ENCODE results near the gene METTL26. TPM values are rescaled to one million over a fixed set of nuclear protein-coding genes. Genes with fewer than 3 reads are reported as not detected.

METTL26 gene
- total RNA-seq, 4 donors from 2014 or later: 32.6 to 91.8 (median 86.7) TPM

GRCh38 chr16:590815-591200 is 45.3 kb downstream of the METTL26 start:
- TF ChIP-seq POLR2A (IDR thresholded peaks at IDR 0.05) (no peak), CTCF (IDR thresholded peaks at IDR 0.05) (no peak), POLR2AphosphoS5 (IDR thresholded peaks at IDR 0.05) (no peak), EP300 (IDR thresholded peaks at IDR 0.05; ENCODE audit: low read depth) (no peak)
- intact Hi-C loops (cut with DNase I; ENCODE audit: low total_unique reads): no loop called here
- Histone ChIP-seq H3K4me3 (peak overlapping the region; percentile 79 to 97 (median 92)), H3K9me3 (no peaks in the 10 kb centered on the region), H3K36me3 (no peaks in the 10 kb centered on the region), H3K4me1 (peaks cover 30 to 64% (median 52%) of the 10 kb centered on the region in 4 donors), H3K27me3 (no peaks in the 10 kb centered on the region), H3K27ac (peak overlapping the region; percentile 92 to 93 (median 92))
- no peak for DNase-seq
- 32% methylated on average over 10 of the region's 10 CpGs; no CpG with 5 or more reads in 1 of the 2 donors for WGBS, 2 donors (ENCODE audit: low coverage in 1 of 2)
- in situ Hi-C loops (cut with MboI; ENCODE audit: low pct_ligation_motif_present in 1 of 4, low pct_unique_long_range_greater_than_20kb in 1 of 4, low sequenced_read_pairs in 3 of 4): no loop called here

GRCh38 chr16:590188-590814 is 45.8 kb downstream of the METTL26 start:
- no peak for DNase-seq

GRCh38 chr16:589658-590187 is 46.4 kb downstream of the METTL26 start, which contains the start of gene RAB40C:
RAB40C (plus strand) TSS chr16:590066; CDS start chr16:590292, 226 bp downstream.
- Histone ChIP-seq H3K36me3 (no peaks in the 10 kb centered on the region), H3K9me3 (no peaks in the 10 kb centered on the region), H3K27me3 (no peaks in the 10 kb centered on the region), H3K27ac (peak within 1 kb of the TSS; percentile 96 to 98 (median 97)), H3K4me1 (peaks cover 27 to 58% (median 50%) of the 10 kb centered on the region in 4 donors), H3K4me3 (peak within 1 kb of the TSS; percentile 80 to 97 (median 92))
- DNase-seq: peak; percentile 99
- intact Hi-C loops (cut with DNase I; ENCODE audit: low total_unique reads) (loop anchor here (1.0 kb wide), 1 partner anchor 47 kb away; the partner anchor contains the start of gene METTL26), in situ Hi-C loops (cut with MboI; ENCODE audit: low pct_ligation_motif_present in 1 of 4, low pct_unique_long_range_greater_than_20kb in 1 of 4, low sequenced_read_pairs in 3 of 4) (no loop called here)
- no peak for TF ChIP-seq POLR2A (IDR thresholded peaks at IDR 0.05)
- no peak for TF ChIP-seq POLR2AphosphoS5 (IDR thresholded peaks at IDR 0.05)
- TF ChIP-seq EP300 (IDR thresholded peaks at IDR 0.05; ENCODE audit: low read depth): no peak
- TF ChIP-seq CTCF (IDR thresholded peaks at IDR 0.05): peak in 3 of 5 experiments; percentile 11 to 22 (median 22)
- WGBS, 2 donors (ENCODE audit: low coverage in 1 of 2): 1% methylated on average over 29 of the region's 67 CpGs; no CpG with 5 or more reads in 1 of the 2 donors

More at GRCh38 chr16:590188-590814, 45.8 kb downstream of the METTL26 start:
- Histone ChIP-seq H3K9me3 (no peaks in the 10 kb centered on the region), H3K4me3 (peak overlapping the region; percentile 79 to 97 (median 92)), H3K27me3 (no peaks in the 10 kb centered on the region), H3K27ac (peak overlapping the region; percentile 92 to 93 (median 92)), H3K36me3 (no peaks in the 10 kb centered on the region), H3K4me1 (peaks cover 30 to 63% (median 52%) of the 10 kb centered on the region in 4 donors)
- no peak for TF ChIP-seq EP300 (IDR thresholded peaks at IDR 0.05; ENCODE audit: low read depth)
- peak in 1 of 5 experiments; percentile 13 for TF ChIP-seq CTCF (IDR thresholded peaks at IDR 0.05)
- peak in 2 of 3 donors; percentile 28 to 45 for TF ChIP-seq POLR2AphosphoS5 (IDR thresholded peaks at IDR 0.05)
- TF ChIP-seq POLR2A (IDR thresholded peaks at IDR 0.05): peak; percentile 45
- intact Hi-C loops (cut with DNase I; ENCODE audit: low total_unique reads) (no loop called here), in situ Hi-C loops (cut with MboI; ENCODE audit: low pct_ligation_motif_present in 1 of 4, low pct_unique_long_range_greater_than_20kb in 1 of 4, low sequenced_read_pairs in 3 of 4) (no loop called here)
- WGBS, 2 donors (ENCODE audit: low coverage in 1 of 2): 0% methylated on average over 56 of the region's 71 CpGs; no CpG with 5 or more reads in 1 of the 2 donors

All from transverse colon (tissue), 4 donors.